Measurements from ENCODE around the gene STXBP1. TPM values are rescaled to one million over a fixed set of nuclear protein-coding genes. Genes with fewer than 3 reads are reported as not detected.

STXBP1 gene
- total RNA-seq, 1 experiment from 2014 or later, result 40.6 TPM

- intact Hi-C loops (cut with micrococcal nuclease), result no loop called here
- Histone ChIP-seq H3K79me2 (ENCODE audit: insufficient read depth, low read length) (no peaks in the 10 kb centered on the region), H3K36me3 (ENCODE audit: control insufficient read depth in 1 of 2, insufficient read depth in 2 of 2, low read length in 2 of 2) (no peaks in the 10 kb centered on the region), H3K9me3 (ENCODE audit: control insufficient read depth in 1 of 2, insufficient read depth in 1 of 2, low read depth in 1 of 2, low read length in 2 of 2) (no peaks in the 10 kb centered on the region), H3K4me3 (replicated peaks in 1 of 2; ENCODE audit: low read depth in 1 of 2, low read length in 2 of 2) (no peak overlapping the region), H3K9ac (ENCODE audit: low read length) (no peak overlapping the region), H2AFZ (ENCODE audit: low read depth, low read length, poor library complexity, severe bottlenecking) (no peak overlapping the region), H3K4me2 (ENCODE audit: low read length) (no peak overlapping the region), H3K9me2 (ENCODE audit: insufficient read depth) (no peaks in the 10 kb centered on the region), H4K20me1 (ENCODE audit: insufficient read depth) (no peaks in the 10 kb centered on the region), H3K4me1 (ENCODE audit: control insufficient read depth in 1 of 2, insufficient read depth in 2 of 2, low read length in 2 of 2) (peaks cover 17 to 34% of the 10 kb centered on the region in 2 experiments), H3K27me3 (ENCODE audit: insufficient read depth, low read length) (no peaks in the 10 kb centered on the region), H3K27ac (ENCODE audit: low read depth, low read length) (no peak overlapping the region)
- CTCF ChIA-PET, result no interaction called here
- no TSS peak for BruUV-seq (replicated peaks)
- DNase-seq (ENCODE audit: low read depth, low spot score) (no peak), ATAC-seq (no peak)
- RAD21 ChIA-PET (ENCODE audit: low non-redundant PET in 1 of 2, low total read pairs in 2 of 2, uncharacterized antibody in 2 of 2, unreplicated experiment in 2 of 2), result interaction anchor here in 1 of 2 experiments (1.2 kb wide), 1 partner anchor 29 kb away, joined by 3 read pairs; the partner anchor contains the start of gene TOR2A
- TF ChIP-seq YY1 (IDR thresholded peaks at IDR 0.05; ENCODE audit: extremely low read depth, insufficient replicate concordance, low read depth, low read length) (no peak), POLR2A (IDR thresholded peaks at IDR 0.05; ENCODE audit: borderline replicate concordance, extremely low read depth, insufficient read depth, insufficient read length) (no peak), CBX3 (IDR thresholded peaks at IDR 0.05; ENCODE audit: low read depth) (no peak), SIN3A (IDR thresholded peaks at IDR 0.05; ENCODE audit: low read depth) (no peak), JUND (IDR thresholded peaks at IDR 0.05) (no peak), ZFX (IDR thresholded peaks at IDR 0.05) (no peak), POLR2AphosphoS5 (IDR thresholded peaks at IDR 0.05; ENCODE audit: low read depth, low read length) (no peak), REST (IDR thresholded peaks at IDR 0.05; ENCODE audit: low read depth) (no peak), FOSL1 (IDR thresholded peaks at IDR 0.05; ENCODE audit: low read depth) (no peak), SRF (IDR thresholded peaks at IDR 0.05; ENCODE audit: low read depth) (no peak), CEBPB (IDR thresholded peaks at IDR 0.05; ENCODE audit: low read depth) (no peak)
- POLR2A ChIA-PET, result interaction anchor here (1.3 kb wide), 1 partner anchor 16 kb away, joined by 3 read pairs; no protein-coding TSS in a partner anchor
Observed at GRCh38 chr9:127705577-127706379, 93.7 kb downstream of the STXBP1 start.
